Activated naive CD4-positive, alpha-beta T cell treated with anti-CD3 and anti-CD28 coated beads, Interleukin-2, amount 50 U/mL, for 16 hours (primary cell): Measurements from ENCODE around the gene AMOTL2.

Experiments
- DNase-seq: peaks from one replicate; pipeline ENCODE4 v3.0.0-alpha.2; 2020

AMOTL2 gene

DNA sequence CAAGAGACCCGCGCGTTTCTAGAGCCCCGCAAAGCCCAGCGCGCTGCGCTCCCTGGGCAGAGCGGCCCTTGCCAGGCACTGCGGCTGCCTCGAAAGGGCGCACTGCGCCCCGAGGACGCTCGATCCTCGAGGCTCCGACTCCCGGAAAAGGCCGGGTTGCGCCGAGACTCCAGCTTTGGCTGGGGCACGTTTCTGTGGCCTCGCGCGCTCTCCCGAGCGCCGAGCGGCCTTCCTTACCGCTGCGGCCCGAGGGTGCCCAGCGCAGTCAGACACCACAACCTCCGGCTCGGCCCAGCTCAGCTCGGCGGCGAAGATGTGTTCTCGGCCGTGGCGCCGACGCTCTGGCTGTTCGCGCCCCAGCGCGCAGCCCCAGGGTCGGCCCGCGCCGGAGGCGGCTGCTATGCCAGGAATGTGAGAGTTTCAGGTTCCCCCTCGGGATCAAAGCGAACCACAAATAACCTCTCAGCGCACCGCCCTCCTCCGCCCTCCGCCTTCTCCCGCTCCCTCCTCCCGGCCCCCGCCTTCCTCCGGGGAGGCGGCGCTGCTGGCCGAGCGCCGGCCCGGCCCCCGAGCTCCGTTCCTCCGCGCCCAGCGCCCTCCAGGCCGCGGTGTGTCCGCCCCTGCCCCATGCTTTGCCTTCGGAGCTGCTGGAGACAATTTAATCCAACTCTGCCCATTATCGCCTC is at the start of gene AMOTL2:
AMOTL2 (minus strand) TSS at position 343 of the 686 bp plus-strand sequence. CDS start 3,014 bp downstream, outside the sequence.
- peak; percentile 17 for DNase-seq

DNA sequence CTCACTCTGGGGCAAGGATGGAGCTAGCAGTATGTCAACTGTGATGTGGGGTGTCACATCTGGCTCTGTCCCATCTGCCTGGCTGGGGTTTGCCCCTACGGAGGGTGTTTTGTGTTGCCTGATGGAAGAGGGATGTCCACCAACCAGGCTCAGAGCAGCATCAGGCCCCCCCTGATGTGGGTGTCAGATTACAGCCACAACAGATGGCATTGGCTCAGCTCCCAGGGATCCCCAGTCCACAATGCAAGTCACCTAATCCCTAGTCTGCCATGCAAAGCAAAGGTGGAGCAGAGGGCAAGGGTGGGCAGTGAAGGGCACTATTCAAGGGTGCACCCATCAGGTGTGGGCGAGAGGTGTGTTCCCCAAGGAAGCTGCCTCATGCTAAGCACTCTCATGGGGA is 48.9 kb upstream of the AMOTL2 start:
- DNase-seq: no peak

DNA sequence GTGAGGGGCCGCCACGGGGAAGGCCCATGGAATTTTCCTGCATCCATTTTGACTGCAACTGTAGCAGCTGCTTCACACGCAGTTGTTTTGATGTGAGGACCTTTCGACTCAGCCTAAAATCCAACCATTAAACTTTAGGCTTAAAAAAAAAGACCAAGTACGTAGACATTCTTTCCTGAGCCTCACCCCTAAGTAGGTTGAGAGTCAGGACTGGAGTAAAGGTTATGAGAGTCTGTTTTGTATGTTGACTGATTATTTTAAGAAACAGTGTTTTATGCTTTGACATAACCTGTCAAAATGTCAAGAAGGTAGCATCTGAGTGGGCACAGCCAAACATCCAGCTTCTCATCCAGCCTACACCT is 45.7 kb upstream of the AMOTL2 start:
- no peak for DNase-seq

DNA sequence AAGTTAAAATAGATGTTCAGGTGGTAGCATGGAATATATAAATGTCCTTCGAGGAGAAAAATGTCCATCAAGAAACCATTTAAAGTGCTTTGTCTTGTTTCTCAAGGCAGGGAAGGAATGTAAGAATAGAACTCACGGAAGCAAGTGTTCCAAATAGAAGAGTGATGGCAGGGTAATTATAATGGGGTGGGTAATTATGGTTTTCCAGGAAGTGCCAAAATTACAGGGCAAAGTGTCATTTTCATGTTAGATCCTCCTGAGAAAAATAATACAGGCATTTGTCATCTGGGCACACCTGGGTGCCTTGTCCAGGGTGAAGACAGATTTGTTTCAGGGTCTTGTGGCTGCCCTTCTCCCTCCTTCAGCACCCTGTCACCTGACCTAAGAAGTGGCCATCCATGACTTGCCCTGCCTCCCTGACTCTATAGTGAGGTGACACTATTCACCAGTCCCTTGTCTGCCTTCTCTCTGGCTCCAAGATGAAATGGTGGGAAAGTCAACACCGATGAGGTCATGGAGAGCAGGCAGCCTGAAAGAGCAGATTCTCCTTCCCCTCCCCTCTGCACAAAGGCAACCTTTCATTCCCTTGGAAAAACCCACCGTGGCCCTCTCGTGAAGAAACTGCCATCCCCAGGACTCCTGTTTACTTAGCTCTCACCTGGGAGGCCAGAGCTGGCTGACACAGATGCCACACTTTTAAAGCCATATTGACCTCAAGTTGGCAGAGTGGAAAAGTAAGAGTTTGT is 45.1 kb upstream of the AMOTL2 start:
- no peak for DNase-seq

DNA sequence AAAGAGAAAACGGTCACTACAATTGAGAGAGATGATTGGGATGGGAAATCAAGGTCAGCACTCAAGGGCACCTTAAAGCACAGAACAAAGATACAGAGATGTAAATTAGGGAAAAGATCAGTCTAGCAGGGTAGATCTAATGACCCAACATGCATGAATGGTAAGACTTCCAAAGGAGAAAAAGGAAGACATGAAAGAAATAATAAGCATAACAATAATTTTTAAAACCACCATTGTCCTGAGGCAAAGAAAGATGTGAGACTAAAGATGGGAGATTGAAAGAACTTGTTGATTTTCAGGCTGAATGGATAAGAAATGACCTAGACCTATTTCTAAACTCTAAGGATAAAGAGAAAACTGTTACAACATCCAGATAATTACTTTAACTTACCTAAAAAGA is 34.8 kb upstream of the AMOTL2 start:
- DNase-seq: no peak

DNA sequence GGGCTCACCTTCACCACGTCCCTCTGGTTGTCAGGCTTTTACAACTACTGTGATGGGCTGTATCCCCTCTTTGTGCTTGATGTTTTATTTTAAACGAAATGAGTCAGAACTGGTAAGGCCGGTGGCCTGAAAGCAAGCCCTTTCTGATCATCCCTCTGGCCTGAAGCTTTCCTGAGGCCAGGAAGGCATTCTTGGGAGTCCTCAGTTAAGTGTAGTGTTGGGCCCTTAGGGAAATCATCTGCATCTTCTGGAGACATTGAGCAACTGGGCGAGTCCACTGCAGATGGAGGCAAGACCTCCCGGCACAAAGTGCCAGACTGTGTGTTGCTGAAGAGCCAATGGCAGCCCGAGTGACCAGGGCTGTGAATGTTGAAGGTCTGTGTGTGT is 33.0 kb upstream of the AMOTL2 start:
- no peak for DNase-seq

DNA sequence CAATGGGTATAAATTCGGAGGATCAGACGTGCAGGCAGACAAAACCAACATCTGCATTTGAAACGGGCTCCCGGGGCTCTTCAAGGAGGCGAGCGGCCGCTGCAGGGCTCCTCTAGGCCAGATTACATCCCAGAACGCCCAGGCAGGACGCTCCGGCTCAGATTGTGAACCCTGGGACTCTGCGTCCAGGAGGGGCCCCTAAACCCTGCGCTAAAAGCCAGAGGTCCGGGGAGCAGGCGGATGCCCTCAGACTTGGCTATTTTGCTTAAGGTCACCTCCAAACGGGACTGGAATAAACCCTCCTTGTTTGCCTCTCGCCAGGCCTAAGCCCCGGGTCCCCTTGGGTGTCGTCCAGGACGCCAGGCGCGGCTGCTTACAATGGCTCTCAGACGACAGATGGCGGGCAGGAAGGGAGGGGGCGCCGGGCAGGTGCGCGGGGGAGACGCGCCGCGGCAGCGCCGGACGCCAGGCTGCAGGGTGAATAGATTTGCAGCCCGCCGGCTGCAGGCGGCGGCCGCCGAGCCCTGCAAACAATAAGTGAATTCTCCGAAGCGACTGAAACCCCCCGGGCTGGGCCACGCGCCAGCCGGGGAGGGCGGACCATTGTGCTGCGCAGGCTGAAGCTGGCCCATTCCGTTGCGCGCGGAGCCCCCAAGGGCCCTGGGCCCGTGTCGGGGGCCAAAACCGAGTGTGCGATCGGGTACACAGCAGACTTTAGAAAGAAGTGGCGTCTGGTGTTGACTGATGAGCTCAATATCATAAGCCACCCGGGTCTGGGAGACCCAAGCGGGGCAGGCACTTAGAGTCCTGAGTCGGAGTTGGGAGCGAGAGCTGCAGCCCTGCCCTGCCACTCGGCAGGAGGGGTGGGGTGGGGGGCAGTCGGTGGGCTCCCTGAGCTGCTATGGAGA is 32.3 kb upstream of the AMOTL2 start:
- DNase-seq: no peak

DNA sequence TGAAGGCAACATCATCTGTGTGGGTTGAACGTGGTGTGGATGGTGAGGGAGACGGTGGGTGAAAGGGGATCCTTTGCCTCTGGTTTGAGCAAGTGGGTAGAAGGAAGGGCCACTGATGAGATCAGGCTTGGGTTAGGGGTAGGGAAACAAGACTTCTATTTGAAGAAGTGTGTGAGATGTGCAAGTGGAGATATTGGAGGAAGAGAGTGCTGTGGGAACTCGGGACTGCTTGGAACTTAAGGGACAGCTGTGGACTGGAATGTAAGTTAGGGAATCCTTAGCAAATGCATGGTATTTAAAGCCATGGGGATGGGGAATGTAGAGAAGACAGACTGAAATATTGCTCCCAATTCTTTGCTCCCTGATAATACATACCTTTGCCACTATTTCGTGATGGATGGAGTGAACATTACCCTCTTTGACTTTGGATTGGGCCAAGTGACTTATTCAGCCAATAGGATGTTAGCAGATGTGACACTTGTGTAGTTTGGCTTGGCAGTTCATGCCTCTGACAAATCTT is 30.2 kb upstream of the AMOTL2 start:
- no peak for DNase-seq

DNA sequence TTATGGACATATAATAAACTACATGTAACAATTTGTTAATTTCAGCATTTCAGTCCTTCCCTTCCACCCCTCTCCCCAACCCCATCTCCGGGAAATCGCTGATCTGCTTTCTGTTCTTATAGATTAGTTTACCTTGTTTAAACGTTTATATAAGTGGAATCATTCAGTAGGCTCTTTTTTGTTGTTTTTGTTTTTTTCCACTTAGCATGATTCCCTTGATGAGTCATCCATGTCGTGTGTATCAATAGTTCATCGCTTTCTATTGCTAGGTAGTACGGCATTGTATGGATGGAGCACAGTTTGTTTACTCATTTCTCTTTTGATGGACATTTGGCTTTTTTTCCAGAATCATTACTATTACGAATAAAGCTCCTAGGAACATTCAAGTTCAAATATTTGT is 23.5 kb upstream of the AMOTL2 start:
- no peak for DNase-seq

DNA sequence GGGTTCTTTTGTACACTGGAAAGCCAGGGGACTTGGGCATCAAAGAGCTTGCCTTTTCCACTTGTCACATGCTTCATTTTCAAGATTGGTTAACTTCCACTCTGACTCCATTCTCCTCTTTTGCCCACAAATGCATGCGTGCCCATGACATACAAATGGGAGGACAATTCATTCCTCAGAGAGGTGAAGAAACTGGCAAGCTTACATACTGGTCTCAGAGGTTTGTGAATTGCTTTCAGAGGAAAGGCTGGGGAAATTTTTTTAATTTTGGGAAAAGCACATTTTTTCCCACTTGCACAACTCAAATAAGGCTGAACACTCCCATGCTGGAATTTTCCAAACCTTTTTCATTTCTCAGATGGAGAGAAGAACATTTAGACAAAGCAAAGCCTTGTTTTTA is 20.9 kb upstream of the AMOTL2 start:
- DNase-seq: no peak

DNA sequence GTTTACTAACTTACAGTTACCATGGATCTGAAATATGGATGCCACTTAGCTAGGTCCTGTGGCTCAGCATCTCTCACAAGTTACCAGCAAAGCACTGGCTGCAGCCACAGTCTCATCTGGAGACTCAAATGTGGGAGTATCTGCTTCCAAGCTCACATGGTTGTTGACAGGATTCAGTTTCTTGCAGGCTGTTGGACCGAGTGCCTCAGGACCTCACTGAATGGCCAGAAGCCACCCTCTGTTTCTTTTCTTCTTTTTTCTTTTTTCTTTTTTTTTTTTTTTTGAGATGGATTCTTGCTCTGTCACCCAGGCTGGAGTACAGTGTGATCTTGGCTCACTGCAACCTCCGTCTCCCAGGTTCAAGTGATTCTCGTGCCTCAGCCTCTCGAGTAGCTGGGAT is 20.1 kb upstream of the AMOTL2 start:
- DNase-seq: no peak

DNA sequence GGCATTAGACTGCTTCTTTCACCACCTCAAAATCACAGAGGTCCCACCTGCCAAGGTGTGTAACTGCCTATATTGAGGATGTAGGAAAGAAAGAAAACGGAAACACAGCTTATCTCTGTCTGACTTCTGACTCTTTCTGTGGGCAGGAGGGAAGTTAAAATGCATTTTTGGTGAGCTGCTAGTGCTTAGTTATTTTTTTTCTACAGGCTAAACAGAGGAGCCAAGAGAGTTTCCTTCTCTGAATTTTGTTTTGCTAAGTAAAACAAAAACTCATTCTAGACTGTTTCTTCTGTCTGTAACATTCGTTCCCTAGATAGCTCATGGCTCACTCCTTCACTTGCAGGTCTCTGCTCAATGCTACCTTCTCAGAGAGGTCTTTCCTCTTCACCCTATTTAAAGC is 18.8 kb upstream of the AMOTL2 start:
- no peak for DNase-seq

DNA sequence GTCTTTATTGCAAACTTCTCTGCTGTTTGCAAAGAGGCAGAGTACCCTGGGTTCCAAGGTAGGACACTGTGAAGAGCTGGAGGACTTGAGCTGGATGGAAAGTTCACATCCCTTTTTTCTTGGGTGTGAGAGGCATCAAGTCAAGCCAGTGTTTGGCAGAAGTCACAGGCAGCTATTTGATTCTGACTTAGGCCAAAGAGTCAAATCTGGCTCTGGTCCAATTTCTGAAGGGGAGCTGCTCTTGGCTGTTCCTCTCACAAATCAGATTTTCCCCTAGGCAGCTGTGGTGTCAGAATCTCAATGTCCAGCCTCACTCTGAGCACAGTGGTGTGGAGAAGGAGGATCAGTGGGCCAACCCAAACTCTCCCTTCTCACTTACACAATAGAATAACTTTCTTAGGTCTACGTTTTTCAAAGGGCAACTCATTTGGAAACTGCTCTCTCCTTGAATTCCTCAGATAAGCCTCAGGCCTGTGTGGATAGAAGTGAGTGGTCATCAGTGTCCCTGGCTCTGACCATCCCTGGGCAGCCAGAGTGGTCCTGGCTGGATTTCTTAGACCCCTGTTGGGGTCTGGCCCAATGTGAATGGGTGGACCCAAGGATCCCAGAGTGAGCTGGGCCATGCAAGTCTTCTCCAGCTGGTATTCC is 18.2 kb upstream of the AMOTL2 start:
- DNase-seq: no peak

DNA sequence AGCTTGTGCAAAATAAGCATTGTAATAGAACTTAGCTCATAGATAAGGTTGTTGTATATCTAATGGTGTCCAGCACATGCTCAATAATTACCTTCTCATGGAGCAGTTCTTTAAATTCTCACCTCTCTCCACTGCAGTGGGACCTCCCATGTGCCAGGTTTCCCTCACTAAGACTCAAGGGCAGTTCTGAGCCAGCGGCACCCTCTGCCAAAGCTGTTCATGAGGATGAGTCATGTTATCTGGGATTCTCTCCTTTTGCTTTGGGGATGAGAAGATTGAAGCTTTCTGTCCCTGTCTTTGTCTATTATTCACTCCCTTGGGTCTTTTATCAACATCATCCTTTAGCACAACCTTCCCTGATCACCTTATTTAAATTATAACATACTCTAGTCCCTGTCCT is 15.6 kb upstream of the AMOTL2 start:
- DNase-seq: no peak

DNA sequence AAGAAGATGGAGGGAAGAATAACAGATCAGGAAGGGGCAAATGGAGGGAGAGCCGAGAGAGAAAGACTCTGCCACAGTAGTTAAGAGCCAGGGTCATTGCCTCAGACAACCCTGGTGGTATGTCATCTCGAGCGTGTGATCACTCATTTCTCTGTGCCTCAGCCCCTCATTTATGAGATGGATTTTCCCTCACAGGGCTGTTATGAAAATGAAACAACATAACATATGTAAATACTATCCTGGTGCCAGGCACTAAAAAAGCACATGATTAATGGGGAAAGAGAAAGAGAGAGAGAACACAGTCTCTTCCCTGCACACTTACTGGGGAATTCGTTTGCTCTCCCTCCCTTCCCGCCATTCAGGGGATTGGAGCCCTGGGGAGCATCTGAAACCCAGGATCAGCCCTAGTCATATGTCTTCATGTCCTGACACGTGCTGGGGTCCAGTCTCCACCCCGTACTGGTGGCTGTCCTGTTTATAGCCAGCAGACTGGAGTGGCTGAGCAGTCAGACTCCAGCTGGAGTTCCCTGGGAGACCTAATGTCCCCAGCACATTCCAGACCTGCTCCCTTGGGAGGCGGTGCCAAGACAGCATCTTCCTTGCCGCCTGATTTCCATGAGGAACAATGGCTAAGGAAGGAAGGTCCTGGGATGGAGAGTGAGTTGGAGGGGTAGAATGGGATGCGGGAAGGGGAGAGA is 14.7 kb upstream of the AMOTL2 start:
- no peak for DNase-seq

DNA sequence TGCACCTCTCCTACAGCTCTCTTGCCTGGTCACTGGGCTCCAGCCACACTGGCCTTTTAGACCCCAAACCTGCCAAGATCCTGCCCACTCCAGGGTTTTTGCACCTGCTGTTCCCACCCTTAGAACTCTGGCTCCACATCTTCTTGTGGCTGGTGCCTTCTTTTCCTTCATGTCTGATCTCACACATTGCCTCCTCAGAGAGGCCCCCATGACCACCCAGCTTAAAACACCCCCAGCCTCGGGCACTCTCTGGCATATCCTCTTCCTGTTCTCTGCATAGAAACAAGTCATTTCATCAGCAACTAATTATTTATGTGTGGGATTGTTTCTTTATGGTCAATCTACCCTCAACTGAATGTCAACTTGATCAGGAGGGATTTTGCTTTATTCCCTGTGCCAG is 14.0 kb upstream of the AMOTL2 start:
- no peak for DNase-seq

DNA sequence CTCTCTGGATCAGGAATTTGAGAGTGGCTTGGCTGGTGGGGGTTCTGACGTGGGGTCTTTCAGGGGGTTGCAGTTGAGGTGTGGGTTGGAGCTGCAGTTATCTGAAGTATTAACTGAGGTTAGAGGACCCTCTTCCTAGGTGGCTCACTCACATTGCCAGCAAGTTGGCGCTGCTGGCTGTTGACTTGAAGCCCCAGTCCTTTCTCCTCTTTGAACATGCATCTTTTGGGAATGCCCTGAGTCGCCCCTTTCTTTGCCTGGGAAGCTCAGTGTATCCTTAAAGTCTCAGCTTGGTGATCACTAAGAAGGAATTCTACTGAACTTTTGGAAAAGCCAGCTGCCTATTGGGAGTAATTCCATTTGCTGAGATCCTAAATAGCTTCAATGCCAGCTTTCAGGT is 13.0 kb upstream of the AMOTL2 start:
- no peak for DNase-seq

DNA sequence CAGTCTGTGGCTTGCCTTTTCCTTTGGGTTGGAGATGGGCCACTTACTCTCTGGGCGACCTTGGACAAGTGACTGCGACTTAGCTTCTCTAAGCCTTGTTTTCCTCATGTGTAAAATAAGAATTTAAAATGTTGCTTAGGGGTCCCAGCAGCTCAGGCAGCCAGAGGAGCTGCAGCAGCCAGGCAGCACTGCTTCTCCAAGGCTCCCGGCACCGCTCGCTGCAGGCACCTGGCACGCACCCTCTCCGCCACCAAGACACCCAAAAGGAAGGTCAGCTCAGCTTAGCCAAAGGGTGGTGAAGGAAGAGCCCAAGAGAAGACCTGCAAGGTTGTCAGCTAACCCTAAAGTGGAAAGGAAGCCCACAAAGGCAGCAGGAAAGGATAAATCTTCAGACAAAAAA is 10.7 kb upstream of the AMOTL2 start:
- no peak for DNase-seq

DNA sequence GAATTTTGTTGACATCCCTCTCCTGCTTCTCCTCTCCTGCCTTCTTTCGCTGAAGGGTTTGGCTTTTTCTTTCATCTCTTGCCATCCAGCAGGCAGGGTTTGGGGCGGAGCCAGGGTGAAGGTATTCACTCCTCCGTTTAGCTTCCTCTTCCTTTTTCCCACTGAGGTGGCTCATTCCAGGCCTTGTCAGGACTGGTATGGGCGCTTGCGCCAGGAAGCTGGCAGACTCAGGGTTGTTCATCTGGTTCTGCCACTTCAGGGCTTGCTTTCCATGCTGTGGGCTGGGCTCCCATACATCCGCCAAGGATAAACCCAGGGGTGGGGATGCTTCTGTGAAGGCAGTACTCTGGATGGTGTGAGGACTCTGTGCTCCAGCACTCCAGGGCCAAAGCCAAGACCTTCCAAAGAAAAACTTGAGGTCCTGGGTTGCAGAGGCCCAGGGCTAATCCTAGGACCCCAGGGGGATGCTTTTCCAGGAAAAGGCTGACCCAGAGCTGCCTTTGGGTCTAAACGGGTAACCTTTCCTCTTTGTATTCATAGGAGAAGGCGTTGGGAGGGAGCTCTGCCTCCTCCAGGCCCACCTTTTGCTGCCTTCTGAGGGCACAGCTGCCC is 7.7 kb upstream of the AMOTL2 start:
- DNase-seq: no peak

DNA sequence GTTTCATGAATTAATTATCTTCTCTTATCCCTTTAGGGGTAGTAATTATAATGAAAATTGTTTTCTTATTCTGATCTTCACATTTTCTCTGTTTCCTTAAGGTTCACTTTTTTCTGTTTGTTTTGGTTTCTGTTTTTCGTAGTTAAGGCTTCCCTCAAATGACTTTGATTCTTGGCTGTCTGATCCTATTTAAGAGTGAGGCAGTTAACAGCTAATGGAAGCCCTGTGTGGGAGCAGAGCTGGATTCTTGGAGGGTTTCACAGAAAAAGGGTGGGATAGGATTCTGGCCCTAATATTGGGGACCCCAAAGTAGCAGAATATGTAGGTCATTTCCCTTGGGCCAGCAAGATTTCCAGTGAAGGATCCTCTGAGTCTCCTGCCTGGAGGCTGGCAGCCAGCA is 6.8 kb upstream of the AMOTL2 start:
- no peak for DNase-seq

DNA sequence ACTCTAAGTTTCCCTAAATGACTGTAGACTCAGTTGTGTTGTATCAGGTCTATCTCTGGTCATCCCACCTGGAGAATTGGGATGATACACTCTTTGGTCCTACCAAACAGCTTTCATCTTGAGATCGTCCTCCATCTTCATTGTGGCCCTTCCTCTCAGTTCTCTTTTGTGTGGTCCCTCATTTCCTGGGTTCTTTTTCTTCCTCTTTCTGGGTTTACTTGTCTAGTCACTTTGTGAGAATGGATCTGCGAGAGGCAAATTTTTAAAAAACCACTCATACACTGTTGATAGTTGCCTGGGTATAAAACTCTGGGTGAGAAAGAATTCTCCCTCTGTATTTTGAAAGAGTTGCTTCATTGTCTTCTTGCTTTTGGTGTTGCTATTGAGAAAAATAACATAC is 6.0 kb upstream of the AMOTL2 start:
- no peak for DNase-seq

DNA sequence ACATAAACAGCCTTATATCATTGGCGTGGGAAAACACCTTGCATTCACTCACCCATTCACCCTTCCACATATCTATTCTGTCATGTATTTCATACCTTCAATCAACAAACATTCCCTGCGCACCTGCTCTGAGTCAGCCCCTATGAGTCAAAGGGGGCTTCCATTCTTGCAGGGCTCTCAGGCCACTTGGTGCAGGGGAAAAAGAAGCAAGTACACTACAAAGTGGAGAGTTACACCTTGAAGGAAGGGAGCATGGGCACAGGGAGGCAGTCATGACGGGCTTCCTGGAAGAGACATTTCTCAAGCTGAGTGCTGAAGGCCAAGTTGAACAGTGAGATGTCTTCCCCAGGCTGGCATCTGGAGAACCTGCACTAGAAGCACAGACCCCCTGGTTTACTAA is 4.6 kb upstream of the AMOTL2 start:
- no peak for DNase-seq
